SK-N-MC (cell line): ENCODE data around the gene PAPOLB.

Source experiments
- DNase-seq: peaks from one replicate; pipeline ENCODE4 v3.0.0-alpha.2; 2011; ENCODE audit warnings: low read depth, low spot score
- H3K27ac ChIP-seq: fragments of 200-600 bp; sonication (generic); 2 replicates; pipeline ENCODE4 v1.5.1; 2016; ENCODE audit warnings: mixed run types
- H3K36me3 ChIP-seq: fragments of 200-600 bp; sonication (generic); 2 replicates; pipeline ENCODE4 v1.6.1; 2017; ENCODE audit warnings: antibody characterized with exemption, low read length, mixed read lengths; ENCODE audit not compliant: insufficient read depth
- H3K4me3 ChIP-seq: fragments of 200-600 bp; sonication (generic); 2 replicates; pipeline ENCODE4 v1.5.1; 2016
- H3K9ac ChIP-seq: fragments of 200-600 bp; sonication (generic); 2 replicates; pipeline ENCODE4 v1.8.0; 2017; ENCODE audit warnings: mixed run types, mixed read lengths; ENCODE audit not compliant: insufficient read length
- H3K9me3 ChIP-seq: fragments of 200-600 bp; sonication (generic); 2 replicates; pipeline ENCODE4 v1.6.1; 2017; ENCODE audit warnings: low read depth, mild to moderate bottlenecking, antibody characterized with exemption, low read length, moderate library complexity, mixed read lengths
- EZH2 ChIP-seq: fragments of 200-600 bp; sonication (generic); IDR thresholded peaks from one replicate; pipeline ENCODE4 v1.6.1; 2017; ENCODE audit warnings: antibody characterized with exemption
- FOXP2 ChIP-seq: optimal IDR thresholded peaks from 2 replicates; pipeline ENCODE3; 2011; ENCODE audit warnings: mild to moderate bottlenecking, moderate library complexity; ENCODE audit not compliant: insufficient read depth; ENCODE audit errors: extremely low read length, control extremely low read depth
- POLR2AphosphoS5 ChIP-seq: IDR thresholded peaks from 2 replicates; pipeline ENCODE4 v1.6.1; 2012; ENCODE audit warnings: mild to moderate bottlenecking, low read depth, low read length, borderline replicate concordance

Gene PAPOLB

DNA sequence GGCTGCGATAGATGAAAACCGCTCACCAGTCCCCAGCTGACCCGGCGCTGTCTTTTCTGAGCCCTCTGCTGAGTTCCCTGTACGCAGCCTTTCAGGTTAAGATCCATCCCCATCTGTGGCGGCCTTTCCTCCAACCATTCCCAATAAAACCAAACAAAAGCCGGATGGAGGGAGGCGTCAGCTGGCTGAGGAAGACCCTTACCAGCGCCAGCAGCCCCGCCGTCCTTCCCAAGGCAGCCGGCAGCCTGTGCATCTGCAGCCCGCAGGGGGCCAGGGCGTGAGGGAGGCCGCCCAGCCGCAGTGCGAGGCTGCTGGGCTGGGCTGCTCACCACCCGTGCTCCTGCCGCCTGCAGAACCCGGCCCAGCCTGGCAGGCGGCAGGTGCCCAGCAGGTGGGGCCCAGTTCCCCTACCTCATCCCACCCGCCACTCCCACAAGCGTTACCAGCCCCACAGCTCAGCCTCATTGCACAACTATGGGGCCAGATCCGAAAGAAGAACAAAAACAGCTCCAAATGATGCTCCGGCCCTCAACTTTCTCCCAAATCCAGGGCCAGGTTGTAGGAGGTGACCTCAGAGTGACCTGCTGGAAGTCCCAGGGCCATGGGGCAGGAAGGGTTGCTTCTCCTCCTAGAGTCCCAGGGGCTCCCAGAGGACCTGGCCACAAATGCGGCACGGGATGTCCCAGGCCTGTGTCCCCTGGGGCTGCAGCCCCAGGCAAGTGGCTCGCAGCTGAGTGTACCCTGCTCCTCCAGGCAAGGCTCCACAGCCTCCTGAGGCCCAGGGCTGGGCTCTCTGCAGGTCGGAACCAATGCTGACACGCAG, 23.8 kb downstream of the PAPOLB start:
- Histone ChIP-seq H3K27ac (no peak overlapping the region), H3K4me3 (no peak overlapping the region), H3K9me3 (no peaks in the 10 kb centered on the region), H3K9ac (no peak overlapping the region), H3K36me3 (no peaks in the 10 kb centered on the region)
- DNase-seq: no peak
- TF ChIP-seq EZH2: no peak
- no peak for TF ChIP-seq POLR2AphosphoS5
- no peak for TF ChIP-seq FOXP2

DNA sequence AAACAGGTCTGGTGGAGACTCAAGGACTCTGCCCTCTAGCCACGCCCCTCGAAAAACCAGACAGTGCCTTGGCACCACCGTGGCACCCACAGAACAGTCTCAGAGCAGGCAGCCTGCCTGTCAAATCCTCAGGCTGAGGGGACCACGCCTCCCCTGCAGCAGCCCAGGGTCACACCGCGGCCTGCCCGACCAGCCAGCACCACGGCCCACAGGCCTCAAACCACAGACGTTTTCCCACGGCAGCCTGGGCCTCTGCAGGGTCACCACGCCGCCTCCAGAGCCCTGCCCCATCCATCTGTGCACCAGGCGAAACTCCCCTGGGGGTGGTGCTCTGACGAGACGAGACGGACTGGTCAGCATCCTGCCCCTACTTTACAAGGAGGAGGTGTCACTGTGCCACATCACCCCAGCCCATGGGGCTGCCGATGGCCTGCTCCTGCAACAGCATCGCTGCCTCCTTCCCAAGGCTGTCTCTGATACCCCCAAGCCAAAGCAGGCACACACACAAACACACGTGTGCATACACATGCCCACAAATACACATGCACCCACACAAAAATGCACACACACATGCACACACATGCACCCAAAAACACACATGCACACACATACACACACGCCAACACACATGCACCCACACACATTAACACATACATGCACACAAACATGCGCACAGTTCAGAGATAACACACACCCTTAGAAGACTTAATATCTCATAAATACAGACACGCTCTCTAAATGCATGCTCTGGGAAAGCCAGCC, 24.6 kb downstream of the PAPOLB start:
- Histone ChIP-seq H3K9me3 (no peaks in the 10 kb centered on the region), H3K27ac (no peak overlapping the region), H3K36me3 (no peaks in the 10 kb centered on the region), H3K9ac (no peak overlapping the region), H3K4me3 (no peak overlapping the region)
- TF ChIP-seq EZH2 (no peak), FOXP2 (no peak), POLR2AphosphoS5 (no peak)
- DNase-seq: no peak

DNA sequence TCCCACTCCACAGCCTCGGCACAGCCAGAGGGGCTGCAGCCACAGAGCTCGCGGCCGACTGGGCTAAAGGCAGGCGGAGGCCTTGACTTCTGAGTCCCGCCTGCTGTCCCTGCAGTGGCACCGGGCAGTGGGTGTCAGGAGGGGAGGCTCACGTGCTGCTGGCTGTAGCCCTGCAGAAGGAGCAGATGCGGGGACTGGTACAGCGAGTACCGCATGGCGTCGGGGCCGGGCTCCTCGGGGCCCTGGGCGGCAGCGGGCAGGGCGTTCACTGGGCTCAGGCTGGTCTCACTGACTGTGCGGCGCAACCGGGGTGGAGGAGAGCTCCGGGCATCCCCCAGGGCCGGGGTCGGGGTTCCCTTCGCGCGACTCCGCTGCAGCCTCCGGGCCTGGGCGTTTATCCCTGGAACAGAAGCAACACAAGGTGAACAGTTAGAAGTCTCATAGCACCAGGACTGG, 25.6 kb downstream of the PAPOLB start:
- Histone ChIP-seq H3K4me3 (no peak overlapping the region), H3K27ac (no peak overlapping the region), H3K9ac (no peak overlapping the region), H3K36me3 (no peaks in the 10 kb centered on the region), H3K9me3 (no peaks in the 10 kb centered on the region)
- DNase-seq: no peak
- TF ChIP-seq EZH2 (no peak), FOXP2 (no peak)

DNA sequence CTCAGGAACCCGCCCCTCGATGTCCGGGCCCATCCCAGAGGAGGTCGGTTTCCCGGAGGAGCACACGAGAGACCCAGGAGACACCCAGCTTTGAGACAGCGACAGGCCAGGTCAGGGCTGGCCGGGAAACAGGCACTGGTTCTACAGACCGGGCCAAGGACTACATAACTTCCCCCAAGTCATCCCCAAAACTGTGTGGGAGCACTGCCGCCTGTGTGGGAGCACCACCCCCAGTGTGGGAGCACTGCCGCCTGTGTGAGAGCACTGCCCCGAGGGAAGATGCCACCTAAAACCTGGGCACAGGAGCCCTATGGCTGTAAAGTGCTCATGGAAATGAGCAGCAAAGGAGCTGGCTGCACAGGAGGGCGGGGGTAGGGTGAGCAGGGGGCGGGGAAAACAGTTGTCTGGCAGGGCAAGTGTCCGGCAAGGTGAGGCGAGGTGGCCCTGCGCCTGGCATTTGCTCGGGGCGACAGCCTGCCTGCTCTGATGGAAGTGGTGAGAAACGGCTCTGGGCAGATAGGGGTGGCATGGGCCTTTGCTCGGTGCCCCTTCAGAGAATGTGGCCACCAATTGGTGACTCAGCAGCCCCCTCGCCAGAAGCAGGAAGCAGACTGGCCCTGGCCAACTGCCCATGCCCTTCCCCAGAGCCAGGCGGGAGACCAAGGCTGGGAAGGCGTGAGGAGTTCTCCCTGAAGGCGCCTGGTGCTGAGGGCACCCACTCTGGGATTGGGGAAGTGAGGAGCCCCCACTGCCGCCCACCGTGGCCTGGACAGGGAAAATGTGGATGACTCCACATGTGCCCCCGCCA, 26.2 kb downstream of the PAPOLB start:
- H3K9me3 ChIP-seq: no peaks in the 10 kb centered on the region
- DNase-seq: no peak
- H3K4me3 ChIP-seq: no peak overlapping the region

DNA sequence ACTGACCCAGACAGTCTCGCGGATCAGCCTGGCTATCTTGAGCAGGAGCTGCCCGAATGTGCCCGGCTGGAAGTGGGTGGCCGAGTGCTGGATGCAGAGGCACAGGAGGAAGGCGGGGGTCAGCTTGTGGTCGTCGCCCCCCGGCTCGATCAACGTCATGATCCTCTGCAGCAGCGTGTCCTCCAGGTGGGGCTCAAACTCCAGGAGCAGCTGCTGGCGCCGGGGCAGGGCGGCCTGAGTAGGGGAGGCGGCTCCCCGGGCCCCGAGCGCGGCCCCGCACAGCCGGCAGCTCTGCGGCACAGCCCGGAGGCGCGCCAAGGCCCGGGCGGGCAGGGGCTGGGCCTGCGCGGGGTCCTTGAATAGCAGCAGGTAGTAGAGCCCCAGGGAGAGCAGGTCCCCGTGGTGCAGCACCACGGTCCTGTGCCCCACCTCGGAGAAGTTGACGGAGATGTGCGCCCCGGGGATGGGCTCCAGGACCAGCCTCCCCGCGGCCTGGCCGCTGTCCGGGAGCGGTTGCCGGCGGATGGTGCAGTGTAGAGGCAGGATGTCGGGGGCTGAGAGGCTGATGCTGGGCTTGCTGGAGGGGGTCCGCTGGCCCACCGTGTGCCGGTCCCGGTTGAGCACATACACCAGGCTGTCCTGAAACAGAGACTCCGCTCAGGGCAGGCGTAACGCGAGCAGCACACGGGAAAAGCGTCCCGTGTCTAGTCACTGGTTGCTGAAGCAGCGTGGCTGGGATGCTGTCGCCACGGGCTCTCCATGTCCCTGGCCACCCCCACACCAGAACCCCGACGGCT, 27.0 kb downstream of the PAPOLB start:
- TF ChIP-seq FOXP2 (no peak), POLR2AphosphoS5 (no peak), EZH2 (no peak)
- Histone ChIP-seq H3K27ac (no peak overlapping the region), H3K9me3 (no peaks in the 10 kb centered on the region), H3K9ac (no peak overlapping the region), H3K36me3 (no peaks in the 10 kb centered on the region), H3K4me3 (no peak overlapping the region)
- DNase-seq: no peak

More for the DNA sequence above, 26.2 kb downstream of the PAPOLB start:
- Histone ChIP-seq H3K27ac (no peak overlapping the region), H3K9ac (no peak overlapping the region), H3K36me3 (no peaks in the 10 kb centered on the region)
- TF ChIP-seq FOXP2: no peak

DNA sequence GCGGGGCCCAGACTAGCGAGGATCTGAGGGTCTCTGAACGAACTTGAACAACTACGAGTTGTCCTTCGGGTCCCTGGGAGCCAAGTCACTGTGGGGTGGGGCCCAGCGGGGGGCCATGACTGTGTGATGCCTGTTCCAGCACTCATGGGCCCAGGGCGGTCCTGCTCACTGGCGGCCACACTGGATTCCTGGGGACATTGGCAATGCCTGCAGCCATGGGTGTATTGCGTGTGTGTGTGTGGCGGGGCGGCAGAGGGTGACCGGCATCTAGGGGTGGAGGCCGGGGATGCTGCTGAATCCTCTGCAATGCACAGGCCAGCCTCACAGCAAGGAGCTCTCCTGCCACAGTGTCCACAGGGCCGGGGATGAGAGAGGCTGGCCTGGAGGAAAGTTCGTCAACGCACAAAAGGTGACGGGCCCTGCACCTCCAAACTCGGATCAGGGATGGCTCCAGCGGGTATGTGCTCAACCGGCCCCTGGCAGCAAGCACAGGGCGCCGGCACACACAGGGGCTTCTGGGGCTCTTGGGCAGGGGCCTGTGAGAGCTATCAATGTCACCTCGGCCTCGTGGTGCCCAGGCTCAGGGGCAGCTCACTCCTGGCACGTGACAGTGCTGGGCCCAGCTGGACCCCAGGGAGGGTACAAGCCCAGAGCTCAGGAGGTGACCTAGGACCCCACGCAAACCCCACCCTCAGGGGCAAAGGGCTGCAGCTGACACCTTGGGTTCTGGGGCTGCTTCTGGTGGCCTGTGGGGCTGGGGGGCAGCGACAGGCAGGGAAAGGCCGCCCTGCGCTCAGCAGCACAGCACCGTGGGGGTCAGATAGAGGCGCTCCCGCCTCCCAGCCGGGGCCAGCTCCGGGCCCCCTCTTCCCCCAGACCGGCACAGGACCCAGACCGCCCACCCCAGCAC, 27.9 kb downstream of the PAPOLB start:
- Histone ChIP-seq H3K36me3 (no peaks in the 10 kb centered on the region), H3K27ac (no peak overlapping the region), H3K9ac (no peak overlapping the region), H3K9me3 (no peaks in the 10 kb centered on the region), H3K4me3 (no peak overlapping the region)
- TF ChIP-seq POLR2AphosphoS5 (no peak), EZH2 (no peak), FOXP2 (no peak)
- no peak for DNase-seq

DNA sequence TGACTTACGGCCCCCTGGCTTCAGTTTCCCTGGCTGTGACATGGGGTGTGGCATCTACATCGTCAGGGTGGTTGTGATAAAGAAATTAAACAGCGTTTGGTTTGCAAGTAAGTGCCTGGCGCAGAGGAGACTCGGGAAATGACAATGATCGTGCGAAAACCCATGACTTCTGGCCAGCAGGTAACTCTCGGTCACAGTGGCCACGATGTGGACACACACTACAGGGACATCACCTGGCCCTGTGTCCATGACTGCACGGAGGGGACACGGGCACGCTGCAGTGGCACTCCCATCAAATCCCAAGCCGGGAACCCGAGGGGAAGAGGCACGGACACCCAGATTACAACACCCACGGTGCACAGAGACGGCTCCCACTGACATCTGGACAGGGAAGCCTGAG, 28.7 kb downstream of the PAPOLB start:
- DNase-seq: no peak
- no peaks in the 10 kb centered on the region for H3K9me3 ChIP-seq
- TF ChIP-seq POLR2AphosphoS5 (no peak), FOXP2 (no peak), EZH2 (no peak)
- no peaks in the 10 kb centered on the region for H3K36me3 ChIP-seq
- no peak overlapping the region for H3K27ac ChIP-seq
- H3K4me3 ChIP-seq: no peak overlapping the region
- H3K9ac ChIP-seq: no peak overlapping the region
